Retinal pigment epithelial cell (primary cell): ENCODE data around the gene SF3B1.
"Not testable (repeated sequence)": the region's sequence is repeated elsewhere in the genome, so short reads cannot be mapped to it uniquely, and the experiment has no call there.

Experiments
- DNase-seq: peaks from one replicate; pipeline ENCODE4 v3.0.0-alpha.2; 2010; ENCODE audit warnings: low read depth
- H3K4me3 ChIP-seq: 2 replicates; pipeline ENCODE4 v1.5.1; 2011; ENCODE audit warnings: mild to moderate bottlenecking, low read length, control low read depth, moderate library complexity
- CTCF ChIP-seq: conservative IDR thresholded peaks from 2 replicates; pipeline ENCODE4 v1.5.1; 2011; ENCODE audit warnings: low read depth, low read length, control low read depth, inconsistent platforms

SF3B1 gene

GRCh38 chr2:197434541-197435513, at the start of gene SF3B1:
SF3B1 (minus strand) TSS chr2:197435028; CDS start chr2:197434999, 29 bp downstream.
- no peak for TF ChIP-seq CTCF
- DNase-seq = peak; percentile 92
- H3K4me3 ChIP-seq = peak within 1 kb of the TSS; percentile 100

- not testable (repeated sequence) for H3K4me3 ChIP-seq, DNase-seq
These were observed 49.4 kb upstream of the SF3B1 start for GRCh38 chr2:197484248-197484647.

- DNase-seq = no peak
- no peak for TF ChIP-seq CTCF
These were observed 45.6 kb upstream of the SF3B1 start for GRCh38 chr2:197480165-197481036.

GRCh38 chr2:197477797-197478196, 43.0 kb upstream of the SF3B1 start:
- no peak for DNase-seq
- no peak overlapping the region for H3K4me3 ChIP-seq
- TF ChIP-seq CTCF = no peak

More at GRCh38 chr2:197480165-197481036, 45.6 kb upstream of the SF3B1 start:
- no peak overlapping the region for H3K4me3 ChIP-seq

- TF ChIP-seq CTCF = no peak
- no peak for DNase-seq
These were observed 37.3 kb upstream of the SF3B1 start for GRCh38 chr2:197472166-197472565.

GRCh38 chr2:197464175-197464574, 29.3 kb upstream of the SF3B1 start:
- DNase-seq = peak; percentile 23
- no peak for TF ChIP-seq CTCF
- H3K4me3 ChIP-seq = no peak overlapping the region

More at GRCh38 chr2:197472166-197472565, 37.3 kb upstream of the SF3B1 start:
- H3K4me3 ChIP-seq = no peak overlapping the region

GRCh38 chr2:197461057-197461456, 26.2 kb upstream of the SF3B1 start:
- TF ChIP-seq CTCF = no peak
- DNase-seq = peak; percentile 34
- no peak overlapping the region for H3K4me3 ChIP-seq
